ENCODE results near the gene FAM168A.

DNA sequence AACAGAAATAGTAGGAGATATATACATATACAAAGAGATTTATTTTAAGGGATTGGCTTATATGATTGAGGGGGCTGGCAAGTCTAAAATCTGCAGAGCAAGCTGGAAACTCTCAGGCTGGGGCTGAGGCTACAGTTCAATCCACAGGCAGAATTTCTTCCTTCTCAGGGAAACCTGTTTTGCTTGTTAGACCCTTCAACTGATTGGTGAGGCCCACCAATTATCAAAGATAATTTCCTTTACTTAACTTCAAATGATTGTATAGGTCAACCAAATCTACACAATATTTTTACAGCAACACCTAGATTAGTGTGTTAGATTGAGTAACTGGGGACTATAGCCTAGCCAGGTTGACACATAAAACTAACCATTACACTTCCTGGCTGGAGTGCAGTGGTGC is 43.8 kb upstream of the FAM168A start:
- TF ChIP-seq, protein P1, sequence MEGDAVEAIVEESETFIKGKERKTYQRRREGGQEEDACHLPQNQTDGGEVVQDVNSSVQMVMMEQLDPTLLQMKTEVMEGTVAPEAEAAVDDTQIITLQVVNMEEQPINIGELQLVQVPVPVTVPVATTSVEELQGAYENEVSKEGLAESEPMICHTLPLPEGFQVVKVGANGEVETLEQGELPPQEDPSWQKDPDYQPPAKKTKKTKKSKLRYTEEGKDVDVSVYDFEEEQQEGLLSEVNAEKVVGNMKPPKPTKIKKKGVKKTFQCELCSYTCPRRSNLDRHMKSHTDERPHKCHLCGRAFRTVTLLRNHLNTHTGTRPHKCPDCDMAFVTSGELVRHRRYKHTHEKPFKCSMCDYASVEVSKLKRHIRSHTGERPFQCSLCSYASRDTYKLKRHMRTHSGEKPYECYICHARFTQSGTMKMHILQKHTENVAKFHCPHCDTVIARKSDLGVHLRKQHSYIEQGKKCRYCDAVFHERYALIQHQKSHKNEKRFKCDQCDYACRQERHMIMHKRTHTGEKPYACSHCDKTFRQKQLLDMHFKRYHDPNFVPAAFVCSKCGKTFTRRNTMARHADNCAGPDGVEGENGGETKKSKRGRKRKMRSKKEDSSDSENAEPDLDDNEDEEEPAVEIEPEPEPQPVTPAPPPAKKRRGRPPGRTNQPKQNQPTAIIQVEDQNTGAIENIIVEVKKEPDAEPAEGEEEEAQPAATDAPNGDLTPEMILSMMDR (IDR thresholded peaks at IDR 0.05; ENCODE audit: poor library complexity): no peak
- TF ChIP-seq EZH2 (IDR thresholded peaks at IDR 0.05; ENCODE audit: borderline replicate concordance): no peak
- TF ChIP-seq EZH2phosphoT487 (IDR thresholded peaks at IDR 0.05; ENCODE audit: low read depth, severe bottlenecking, unreplicated experiment): no peak
